Measurements from ENCODE around the gene PGGT1B.

The PGGT1B gene

GRCh38 chr5:115262321-115263077 is at the start of gene PGGT1B:
PGGT1B (minus strand) TSS chr5:115262877; CDS start chr5:115262851, 26 bp downstream.
- no peak for TF ChIP-seq CTCF (conservative IDR thresholded peaks at IDR 0.05; ENCODE audit: low read depth, low read length)
- H3K4me3 ChIP-seq (ENCODE audit: low read depth, low read length), result peak within 1 kb of the TSS; percentile 93
- DNase-seq (ENCODE audit: low read depth), result peak; percentile 71

GRCh38 chr5:115309751-115310370 is 47.2 kb upstream of the PGGT1B start:
- no peak overlapping the region for H3K4me3 ChIP-seq (ENCODE audit: low read depth, low read length)
- peak; percentile 73 for DNase-seq (ENCODE audit: low read depth)
- TF ChIP-seq CTCF (conservative IDR thresholded peaks at IDR 0.05; ENCODE audit: low read depth, low read length), result peak; percentile 49

- H3K4me3 ChIP-seq (ENCODE audit: low read depth, low read length), result no peak overlapping the region
- no peak for DNase-seq (ENCODE audit: low read depth)
- no peak for TF ChIP-seq CTCF (conservative IDR thresholded peaks at IDR 0.05; ENCODE audit: low read depth, low read length)
Observed at GRCh38 chr5:115308815-115309214, 46.1 kb upstream of the PGGT1B start.

GRCh38 chr5:115306011-115306536 is 43.4 kb upstream of the PGGT1B start:
- TF ChIP-seq CTCF (conservative IDR thresholded peaks at IDR 0.05; ENCODE audit: low read depth, low read length), result no peak
- DNase-seq (ENCODE audit: low read depth), result no peak
- H3K4me3 ChIP-seq (ENCODE audit: low read depth, low read length), result no peak overlapping the region

- DNase-seq (ENCODE audit: low read depth), result no peak
- TF ChIP-seq CTCF (conservative IDR thresholded peaks at IDR 0.05; ENCODE audit: low read depth, low read length), result no peak
- H3K4me3 ChIP-seq (ENCODE audit: low read depth, low read length), result no peak overlapping the region
Observed at GRCh38 chr5:115304496-115304895, 41.8 kb upstream of the PGGT1B start.

- no peak for TF ChIP-seq CTCF (conservative IDR thresholded peaks at IDR 0.05; ENCODE audit: low read depth, low read length)
- no peak for DNase-seq (ENCODE audit: low read depth)
- H3K4me3 ChIP-seq (ENCODE audit: low read depth, low read length), result no peak overlapping the region
Observed at GRCh38 chr5:115298811-115299210, 36.1 kb upstream of the PGGT1B start.

All from choroid plexus epithelial cell (primary cell).